HG03139 (cell line): ENCODE measurements around the gene BMPR1B.
"Not testable (repeated sequence)": the region's sequence is repeated elsewhere in the genome, so short reads cannot be mapped to it uniquely, and the experiment has no call there.

Experiments
- ATAC-seq: cut with Tn5 transposase; IDR thresholded peaks from one replicate; pipeline ENCODE4 v1.9.1; 2021; ENCODE audit not compliant: unreplicated experiment

Gene BMPR1B

DNA sequence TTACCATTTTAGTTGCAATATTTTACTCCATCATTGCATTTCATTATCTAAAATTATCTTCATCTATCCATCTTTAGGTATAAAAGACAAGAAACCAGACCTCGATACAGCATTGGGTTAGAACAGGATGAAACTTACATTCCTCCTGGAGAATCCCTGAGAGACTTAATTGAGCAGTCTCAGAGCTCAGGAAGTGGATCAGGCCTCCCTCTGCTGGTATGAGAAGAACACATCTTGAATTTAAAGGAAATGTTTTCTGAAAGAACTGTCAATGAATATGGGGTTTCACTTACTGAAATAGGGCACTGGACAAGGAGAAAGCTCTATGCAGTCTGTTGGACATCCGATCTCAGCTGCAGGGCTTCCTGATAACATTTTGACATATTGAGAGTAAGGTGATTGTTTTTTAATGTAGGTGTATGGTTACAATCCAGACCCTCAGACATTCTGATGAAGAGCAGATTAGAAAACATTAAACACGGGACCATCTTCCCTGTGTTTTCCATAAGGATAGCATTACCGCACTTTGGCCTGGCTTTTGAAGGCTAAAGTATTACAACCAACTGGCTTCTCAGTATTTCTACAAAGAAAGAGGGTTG, 367.2 kb downstream of the BMPR1B start:
- no peak for ATAC-seq

DNA sequence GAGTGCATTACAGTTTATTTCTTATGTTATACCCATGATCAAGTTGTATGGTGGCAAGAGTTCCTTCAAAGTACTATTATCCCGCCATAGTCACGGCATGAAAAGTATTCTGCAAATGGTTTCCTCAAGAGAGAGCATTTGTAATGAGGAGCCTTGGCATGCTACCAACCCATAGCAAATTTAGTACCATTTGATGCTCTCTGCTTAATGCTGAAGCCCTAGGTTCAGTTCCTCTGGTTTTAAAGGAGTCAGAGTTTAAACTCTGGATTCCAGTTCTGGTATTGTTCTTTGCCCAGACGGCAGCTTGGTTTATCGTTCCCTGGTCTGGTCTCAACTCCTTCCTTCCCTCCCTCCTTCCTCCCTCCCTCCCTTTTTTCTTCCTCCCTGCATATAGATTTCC, 371.3 kb downstream of the BMPR1B start:
- ATAC-seq, result no peak

DNA sequence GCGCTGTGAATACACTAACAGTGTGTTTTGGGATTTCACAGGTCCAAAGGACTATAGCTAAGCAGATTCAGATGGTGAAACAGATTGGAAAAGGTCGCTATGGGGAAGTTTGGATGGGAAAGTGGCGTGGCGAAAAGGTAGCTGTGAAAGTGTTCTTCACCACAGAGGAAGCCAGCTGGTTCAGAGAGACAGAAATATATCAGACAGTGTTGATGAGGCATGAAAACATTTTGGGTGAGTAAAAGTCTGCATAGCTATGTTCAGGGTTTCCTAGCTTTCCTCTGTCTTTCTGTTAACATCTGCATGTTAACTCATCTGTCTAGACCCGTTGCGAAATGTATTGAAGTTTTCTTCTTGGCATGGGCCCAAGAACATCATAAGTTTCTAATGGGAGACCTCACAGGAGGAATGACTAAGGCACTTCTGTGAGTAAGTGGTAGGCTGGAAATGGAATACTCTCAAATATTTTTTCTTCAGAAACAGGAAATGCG, 372.1 kb downstream of the BMPR1B start:
- ATAC-seq, result no peak

DNA sequence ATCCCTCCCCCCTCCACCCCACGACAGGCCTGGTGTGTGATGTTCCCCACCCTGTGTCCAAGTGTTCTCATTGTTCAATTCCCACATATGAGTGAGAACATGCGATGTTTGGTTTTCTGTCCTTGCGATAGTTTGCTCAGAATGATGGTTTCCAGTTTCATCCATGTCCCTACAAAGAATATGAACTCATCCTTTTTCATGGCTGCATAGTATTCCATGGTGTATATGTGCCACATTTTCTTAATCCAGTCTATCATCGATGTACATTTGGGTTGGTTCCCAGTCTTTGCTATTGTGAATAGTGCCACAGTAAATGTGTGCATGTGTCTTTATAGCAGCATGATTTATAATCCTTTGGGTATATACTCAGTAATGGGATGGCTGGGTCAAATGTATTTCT, 376.3 kb downstream of the BMPR1B start:
- not testable (repeated sequence) for ATAC-seq

DNA sequence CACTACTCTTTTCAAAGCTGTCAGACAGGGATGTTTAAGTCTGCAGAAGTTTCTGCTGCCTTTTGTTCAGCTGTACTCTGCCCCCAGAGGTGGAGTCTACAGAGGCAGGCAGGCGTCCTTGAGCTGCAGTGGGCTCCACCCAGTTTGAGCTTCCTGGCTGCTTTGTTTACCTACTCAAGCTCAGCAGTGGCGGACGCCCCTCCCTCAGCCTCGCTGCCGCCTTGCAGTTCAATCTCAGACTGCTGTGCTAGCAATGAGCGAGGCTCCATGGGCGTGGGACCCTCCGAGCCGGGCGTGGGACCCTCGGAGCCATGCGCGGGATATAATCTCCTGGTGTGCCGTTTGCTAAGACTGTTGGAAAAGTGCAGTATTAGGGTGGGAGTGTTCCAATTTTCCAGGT, 381.7 kb downstream of the BMPR1B start:
- not testable (repeated sequence) for ATAC-seq

DNA sequence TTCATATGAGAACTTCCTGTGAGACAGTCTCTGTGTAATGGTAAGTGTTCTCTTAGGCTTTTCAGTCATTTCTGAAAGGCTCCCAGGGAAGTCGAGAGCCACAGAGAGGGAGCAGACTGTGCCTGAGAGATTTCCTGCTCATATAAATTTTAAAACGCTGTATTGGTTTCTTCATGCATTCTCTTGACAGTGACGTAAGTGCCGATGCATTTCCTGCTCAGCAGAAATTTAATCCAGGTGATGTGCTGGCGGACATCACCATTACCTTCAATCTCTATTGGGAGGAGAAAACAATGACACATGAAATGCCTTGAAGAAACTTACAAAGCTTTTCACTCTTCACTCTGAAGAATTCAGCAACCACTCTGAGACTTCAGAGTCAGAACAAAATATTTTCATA, 383.6 kb downstream of the BMPR1B start:
- no peak for ATAC-seq

DNA sequence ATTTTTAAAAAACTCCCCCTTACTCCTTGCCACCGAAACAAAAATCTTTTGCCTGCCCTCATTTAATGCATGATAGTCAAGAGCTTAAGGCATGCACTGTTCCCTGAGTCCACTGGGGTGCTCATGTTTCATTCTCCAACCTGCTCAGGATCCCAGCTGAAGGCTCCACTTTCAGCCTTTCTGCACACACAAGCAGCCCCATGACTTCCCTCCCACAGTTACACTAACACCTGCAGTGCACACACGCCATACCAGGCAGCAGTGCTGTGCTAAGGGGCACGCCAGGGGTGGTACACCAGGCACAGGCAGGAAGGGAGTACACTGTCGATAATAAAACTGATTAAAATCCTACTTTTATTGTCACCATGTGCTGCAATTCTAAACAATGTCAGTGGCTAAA, 385.2 kb downstream of the BMPR1B start:
- no peak for ATAC-seq

DNA sequence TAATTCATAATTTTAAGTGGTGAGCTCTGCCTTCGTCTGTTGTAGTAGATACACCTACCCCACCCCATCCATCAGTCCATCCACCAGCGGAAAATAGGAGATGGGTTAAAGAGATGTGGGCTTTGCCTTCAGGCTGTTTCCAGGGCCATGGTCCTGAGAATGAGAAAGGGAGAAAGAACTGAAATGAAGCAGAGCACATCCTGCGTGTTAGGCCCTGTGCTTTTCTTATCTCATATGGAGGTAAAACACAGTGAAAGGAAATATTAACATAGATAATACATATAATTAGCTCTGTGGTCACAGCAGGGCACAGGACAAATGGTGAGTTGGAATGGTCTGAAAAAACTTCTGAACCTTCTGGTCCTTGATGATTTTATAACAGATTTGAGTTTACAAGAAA, 393.5 kb downstream of the BMPR1B start:
- no peak for ATAC-seq

DNA sequence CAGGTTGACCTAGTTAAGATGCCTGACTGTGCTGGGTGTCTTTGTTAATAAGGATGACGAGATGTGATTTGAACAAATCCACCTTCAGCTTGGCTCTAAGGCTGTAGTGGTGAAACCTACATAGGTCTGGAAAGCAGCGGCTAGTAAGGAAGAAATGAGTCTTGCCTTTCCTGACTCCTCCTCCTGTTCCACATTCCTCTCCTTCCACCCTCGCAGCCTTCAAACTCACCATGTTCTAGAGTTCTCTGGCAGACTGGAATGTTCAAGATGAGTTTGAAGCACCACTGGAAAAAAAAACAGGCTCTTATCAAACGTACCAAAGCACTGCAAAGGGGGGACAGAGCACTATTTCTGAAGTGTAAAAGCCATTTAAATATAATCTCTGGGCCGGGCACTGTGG, 395.4 kb downstream of the BMPR1B start:
- no peak for ATAC-seq

DNA sequence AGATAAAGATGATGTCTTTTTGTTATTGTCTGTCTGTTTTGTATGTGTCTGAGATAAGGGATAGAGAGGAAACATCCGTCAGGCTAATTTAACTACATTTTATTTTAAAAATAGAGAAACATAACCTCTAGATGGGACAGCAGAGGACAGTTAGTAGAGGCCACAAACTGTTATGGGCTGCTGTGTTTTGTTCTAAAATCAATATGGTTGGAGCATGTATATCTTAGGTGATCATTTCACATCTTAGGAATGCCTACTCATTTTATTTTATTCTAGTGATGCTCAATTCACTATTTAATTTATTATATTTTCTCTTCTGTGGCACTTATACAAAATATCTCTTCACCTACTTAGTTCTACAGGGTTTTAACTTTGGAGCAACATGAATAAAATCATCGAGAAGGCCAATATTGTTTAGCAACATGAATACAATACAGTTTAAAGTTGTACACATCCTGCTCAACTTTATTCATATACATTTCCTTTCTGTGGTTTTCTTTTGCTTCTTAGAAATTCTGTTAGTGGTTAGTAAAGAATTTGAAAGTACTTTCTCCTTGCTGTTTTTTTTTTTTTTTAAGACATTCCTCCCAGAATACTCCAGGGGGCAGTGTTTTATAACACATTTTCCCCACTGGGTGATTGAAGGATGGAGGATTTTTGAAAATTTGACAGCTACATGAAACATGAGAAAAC, 398.1 kb downstream of the BMPR1B start:
- no peak for ATAC-seq

DNA sequence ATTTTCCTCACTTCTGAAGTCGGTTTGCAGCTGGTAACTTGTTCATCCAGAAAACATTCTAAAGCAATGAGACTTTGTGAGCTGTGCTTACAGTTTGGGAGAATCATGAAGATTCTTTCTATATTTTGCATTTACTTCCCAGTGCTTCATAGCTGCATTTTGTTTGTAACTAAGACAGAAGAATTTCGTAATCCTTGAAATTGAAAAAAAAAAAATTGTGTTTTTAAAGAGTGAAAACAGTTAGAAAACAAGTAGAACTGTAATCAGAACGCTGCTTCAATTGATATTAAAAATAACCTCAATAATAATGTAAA, 398.7 kb downstream of the BMPR1B start:
- no peak for ATAC-seq

DNA sequence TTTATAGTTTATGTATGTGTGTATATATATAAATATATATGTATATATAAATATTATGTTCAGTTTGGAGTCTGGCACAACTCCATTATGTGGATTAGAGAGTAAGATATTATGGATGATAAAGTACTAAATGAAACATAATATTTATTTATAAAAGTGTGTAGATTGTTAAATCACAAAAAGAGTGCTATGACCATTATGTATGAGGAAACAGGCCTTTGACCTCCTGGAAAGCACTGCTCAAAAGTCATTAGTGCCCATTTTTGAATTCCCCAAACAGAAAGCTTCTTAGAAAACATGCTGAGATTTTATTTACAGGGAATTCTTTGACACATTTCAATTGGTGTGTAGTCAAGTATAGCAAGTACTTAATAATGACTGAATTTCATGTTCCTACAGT, 399.8 kb downstream of the BMPR1B start:
- ATAC-seq, result no peak

DNA sequence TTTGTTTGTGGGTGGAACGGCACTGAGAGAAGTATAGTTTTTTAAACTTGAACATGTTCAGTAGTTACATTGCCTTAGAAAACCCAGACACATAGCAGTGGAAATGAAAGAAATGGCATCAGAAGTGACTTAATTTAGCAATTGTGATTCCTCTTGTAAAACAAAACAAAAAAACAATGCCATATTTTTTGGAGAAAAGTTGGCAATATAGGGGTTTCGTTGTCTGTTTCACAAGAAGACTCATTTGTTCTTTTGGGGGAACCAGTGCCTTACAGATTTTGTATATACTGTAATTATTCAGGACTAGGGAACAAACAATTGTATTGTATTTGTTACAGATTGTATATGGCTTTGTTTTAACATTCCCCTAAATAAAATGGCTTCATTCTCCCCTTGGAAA, 400.3 kb downstream of the BMPR1B start:
- no peak for ATAC-seq

DNA sequence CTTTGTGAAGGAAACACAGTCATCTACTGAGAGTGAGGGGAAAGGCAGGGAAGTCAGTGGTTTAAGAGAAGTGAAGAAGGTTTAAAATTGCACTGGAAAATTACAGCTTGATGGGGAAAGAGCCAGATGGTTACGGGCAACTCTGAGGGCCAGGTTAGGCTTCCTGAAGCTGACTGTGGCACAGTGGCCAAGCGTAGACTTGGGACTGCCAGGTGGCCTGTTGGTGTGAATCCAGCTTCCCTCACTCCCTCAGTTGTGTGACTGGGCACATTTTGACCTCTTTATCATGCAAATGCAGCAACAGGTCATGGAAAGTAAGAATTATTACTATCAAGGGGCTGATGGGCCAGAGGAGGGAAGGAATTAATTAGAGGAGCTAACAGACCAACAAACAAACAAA, 400.9 kb downstream of the BMPR1B start:
- ATAC-seq, result no peak

DNA sequence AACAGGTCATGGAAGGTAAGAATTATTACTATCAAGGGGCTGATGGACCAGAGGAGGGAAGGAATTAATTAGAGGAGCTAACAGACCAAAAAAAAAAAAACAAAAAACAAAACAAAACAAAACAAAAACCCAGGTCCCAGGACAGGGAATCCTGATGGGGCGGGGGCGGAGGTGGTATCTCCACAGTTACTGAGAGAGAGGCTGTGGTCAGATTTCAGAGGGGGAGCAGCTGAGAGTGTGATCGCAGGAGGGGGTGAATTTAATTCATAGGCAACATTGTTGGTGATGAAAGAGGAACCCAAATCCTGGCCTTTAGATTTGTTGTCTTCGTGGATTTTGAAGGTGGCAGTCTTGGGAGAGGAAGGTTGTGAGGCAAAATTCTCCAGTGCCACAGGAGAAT, 401.6 kb downstream of the BMPR1B start:
- no peak for ATAC-seq

DNA sequence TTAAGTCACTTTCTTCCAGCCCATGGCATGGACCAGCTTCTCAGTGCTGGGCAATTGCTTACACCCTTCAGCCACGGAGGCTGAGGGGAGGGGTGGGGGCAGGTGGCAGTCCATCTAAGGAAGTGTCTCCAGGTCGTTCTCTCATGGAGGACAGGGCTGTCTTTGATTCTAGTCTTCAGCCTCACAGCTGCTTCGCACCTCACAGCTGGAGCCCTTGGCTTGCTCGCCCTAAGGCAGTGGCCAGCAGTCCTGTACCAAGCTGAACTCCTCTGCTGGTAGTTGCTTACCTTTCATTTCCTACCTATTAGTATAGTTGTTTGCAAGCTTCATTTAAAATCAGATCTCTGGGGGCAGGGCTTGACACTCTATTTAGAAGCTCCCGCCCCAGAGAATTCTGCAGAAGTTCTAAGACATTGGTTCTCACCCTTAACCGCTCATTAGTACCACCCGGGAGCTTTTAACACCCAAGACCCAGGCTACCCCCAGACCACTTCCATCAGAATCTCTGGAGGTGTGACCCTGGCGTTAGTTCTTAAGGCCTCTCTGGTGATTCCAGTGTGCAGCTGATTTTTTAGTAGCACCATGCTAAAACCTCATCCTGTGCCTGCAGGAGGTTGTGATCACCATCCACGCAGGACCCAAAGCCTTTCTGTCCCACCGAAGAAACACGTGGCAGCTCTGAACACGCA, 404.2 kb downstream of the BMPR1B start:
- ATAC-seq, result no peak

DNA sequence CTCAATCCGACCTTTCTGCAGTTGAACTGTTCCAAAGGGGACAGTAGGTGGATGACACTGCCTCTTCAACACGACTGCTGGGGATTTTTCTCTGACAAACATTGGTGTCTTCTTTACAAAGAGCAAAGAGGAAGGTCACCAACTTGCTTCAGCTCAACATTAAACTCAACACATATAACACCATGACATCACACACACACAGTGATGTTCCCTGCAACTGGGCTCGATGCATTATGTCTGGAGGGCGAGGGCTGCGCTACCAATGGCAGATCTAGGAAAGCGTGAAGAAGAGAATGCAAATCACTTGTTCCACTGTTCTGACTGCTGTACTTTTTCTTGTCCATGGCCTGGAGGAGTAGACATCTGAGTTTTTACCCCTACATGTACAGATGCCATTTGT, 405.1 kb downstream of the BMPR1B start:
- no peak for ATAC-seq

DNA sequence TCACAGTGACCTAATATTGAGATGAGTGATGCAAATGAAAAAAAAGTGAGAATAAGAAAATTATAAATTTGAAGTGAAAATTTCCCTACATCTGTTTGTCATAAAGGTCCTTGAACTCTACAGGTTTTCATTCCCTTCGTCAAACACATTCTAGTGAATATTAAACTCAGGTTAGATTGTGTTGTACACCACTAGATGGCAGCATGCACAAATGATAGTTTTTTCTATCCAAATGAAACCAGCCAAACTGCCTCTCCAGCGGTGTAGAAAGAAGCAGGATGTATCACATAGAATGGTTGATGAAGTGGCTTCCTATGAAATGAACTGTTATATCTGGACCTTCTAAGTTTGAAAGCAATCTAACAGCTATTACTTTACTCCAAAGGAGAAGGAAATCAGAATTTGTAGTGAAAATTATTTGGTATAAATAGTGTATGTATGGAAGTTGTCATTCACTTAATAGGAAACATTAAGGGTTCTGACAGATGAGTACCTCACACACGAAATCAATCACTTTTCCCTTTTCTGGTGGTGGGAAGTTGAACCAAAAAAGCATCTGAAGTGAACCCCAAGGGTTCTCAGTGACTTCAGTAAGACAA, 408.3 kb downstream of the BMPR1B start:
- ATAC-seq, result peak; percentile 58

DNA sequence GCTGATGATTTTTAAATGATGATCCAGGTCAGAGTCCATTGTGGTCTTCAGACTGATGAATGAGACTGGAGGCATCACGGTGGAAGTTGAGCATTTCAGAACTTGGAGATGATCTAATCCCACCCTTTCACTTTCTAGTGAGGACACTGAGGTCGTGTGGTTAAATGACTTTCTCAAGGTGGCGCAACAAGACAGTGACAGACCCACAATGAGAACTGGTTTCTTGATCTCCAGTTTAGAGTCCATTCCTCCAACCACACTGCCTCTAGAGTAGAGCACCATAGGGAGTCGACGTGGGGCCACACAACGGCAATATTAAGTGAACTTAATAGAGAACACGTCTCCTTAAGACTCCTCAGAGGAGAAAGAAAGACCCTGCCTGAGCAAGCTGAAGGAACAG, 410.1 kb downstream of the BMPR1B start:
- ATAC-seq, result no peak

DNA sequence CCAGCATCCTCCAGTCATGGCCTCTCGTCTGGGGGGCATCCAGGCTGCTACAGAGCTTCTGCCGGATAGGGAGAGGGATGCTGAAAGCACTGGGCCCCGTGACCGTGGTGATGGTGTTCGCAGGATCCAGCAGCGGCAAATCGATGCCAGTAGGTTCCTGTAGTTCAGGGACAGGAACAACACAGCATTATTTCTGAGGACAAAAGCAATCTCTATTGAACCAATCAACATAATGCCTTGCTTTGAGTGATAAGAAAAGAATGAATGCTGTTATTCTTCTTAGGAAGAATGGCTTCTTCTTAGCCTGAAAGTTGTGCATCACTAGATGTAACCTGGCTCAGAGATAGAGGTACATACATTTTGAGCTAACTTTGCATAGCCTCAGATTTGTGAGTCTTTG, 412.4 kb downstream of the BMPR1B start:
- no peak for ATAC-seq

DNA sequence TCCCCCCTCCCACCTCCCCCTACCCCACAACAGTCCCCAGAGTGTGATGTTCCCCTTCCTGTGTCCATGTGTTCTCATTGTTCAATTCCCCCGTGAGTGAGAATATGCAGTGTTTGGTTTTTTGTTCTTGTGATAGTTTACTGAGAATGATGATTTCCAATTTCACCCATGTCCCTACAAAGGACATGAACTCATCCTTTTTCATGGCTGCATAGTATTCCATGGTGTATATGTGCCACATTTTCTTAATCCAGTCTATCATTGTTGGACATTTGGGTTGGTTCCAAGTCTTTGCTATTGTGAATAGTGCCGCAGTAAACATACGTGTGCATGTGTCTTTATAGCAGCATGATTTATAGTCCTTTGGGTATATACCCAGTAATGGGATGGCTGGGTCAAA, 413.6 kb downstream of the BMPR1B start:
- ATAC-seq, result not testable (repeated sequence)

DNA sequence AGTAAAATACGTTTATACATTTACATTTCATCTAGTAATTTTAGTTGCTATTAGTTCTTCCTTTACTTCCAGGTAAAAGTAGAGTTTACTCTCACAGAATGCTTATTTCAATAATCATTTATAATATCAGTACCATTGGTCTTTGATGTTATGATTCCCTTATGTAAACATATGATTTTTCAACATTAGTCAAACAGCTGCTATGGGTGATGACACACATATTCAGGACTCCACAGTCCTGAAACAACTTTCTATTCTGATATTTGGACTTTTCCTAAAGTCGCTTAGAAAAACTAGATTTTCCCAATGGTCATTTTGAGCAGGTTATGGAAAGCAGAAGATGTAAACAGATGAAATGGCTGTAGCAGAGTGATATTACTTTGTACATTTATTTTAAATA, 421.2 kb downstream of the BMPR1B start:
- ATAC-seq, result no peak
